GM19239 (cell line): ENCODE measurements around the gene ERMP1.
A peak's percentile ranks its signal among the peaks of the same experiment; 100 is the strongest.
"Not testable (repeated sequence)": the region's sequence is repeated elsewhere in the genome, so short reads cannot be mapped to it uniquely, and the experiment has no call there.

Experiments used
- DNase-seq: peaks from one replicate; pipeline ENCODE4 v3.0.0; 2011; ENCODE audit warnings: low spot score; ENCODE audit not compliant: insufficient read length
- FAIRE-seq: peaks from 2 replicates; lab custom pipeline; 2011; peaks lifted over from hg19 to GRCh38; lab: Jason Lieb, UNC

Gene ERMP1

DNA sequence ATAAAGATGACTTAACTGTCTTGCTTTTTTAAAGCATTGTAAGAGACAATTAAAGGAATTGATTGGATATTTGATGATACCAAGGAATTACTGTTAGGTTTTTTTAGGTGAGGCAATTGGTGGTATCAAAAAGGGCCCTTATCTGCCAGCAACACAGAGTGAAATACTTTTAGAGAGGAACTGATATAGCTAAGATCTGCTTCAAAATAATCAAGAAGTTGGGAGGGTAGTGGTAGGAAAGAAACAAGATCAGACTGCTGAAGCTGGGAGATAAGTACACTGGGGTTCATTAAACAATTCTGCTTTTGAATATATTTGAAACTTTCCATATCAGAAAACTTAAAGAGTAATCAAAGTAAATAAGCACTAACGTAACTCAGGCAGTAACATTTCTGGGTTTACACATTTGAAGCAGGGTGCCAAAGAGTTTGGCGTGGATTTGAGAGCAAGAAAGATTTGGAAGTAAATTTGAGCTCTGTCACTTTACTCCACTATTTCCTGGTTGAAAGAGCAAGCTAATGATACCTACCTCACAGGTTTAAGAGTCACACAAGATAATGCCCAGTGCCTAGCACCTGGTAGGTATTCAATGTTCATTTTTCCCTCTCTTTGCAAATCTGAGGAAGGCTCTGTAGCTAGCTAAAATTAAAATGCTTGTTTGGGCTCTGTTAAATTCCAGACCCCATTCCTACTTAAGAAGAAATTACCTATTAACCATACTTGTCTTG, 6.9 kb downstream of the ERMP1 start:
- FAIRE-seq (no peak), DNase-seq (no peak)

- no peak for DNase-seq
- no peak for FAIRE-seq
Observed at GRCh38 chr9:5825223-5825622, 7.7 kb downstream of the ERMP1 start.

- no peak for DNase-seq
Observed at GRCh38 chr9:5820425-5820824, 12.5 kb downstream of the ERMP1 start.

DNA sequence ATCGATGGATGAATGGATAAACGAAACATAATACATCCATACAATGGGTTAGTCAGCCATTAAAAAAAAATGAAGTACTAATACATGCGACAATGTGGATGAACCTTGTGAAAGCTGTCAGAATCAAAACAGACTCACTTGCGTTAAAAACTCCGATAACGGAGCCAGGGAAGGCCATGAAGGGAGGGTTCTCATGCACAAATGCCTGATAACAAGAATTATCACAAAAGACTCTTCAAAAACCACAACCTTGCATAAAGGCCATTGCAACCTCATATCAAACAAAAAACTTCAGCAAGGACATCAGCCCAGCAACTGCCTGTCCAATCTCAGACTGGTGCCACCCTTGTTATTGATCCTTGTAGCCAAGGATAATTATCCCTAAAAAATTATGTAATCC, 13.7 kb downstream of the ERMP1 start:
- FAIRE-seq (no peak), DNase-seq (no peak)

More at GRCh38 chr9:5820425-5820824, 12.5 kb downstream of the ERMP1 start:
- FAIRE-seq, result no peak

DNA sequence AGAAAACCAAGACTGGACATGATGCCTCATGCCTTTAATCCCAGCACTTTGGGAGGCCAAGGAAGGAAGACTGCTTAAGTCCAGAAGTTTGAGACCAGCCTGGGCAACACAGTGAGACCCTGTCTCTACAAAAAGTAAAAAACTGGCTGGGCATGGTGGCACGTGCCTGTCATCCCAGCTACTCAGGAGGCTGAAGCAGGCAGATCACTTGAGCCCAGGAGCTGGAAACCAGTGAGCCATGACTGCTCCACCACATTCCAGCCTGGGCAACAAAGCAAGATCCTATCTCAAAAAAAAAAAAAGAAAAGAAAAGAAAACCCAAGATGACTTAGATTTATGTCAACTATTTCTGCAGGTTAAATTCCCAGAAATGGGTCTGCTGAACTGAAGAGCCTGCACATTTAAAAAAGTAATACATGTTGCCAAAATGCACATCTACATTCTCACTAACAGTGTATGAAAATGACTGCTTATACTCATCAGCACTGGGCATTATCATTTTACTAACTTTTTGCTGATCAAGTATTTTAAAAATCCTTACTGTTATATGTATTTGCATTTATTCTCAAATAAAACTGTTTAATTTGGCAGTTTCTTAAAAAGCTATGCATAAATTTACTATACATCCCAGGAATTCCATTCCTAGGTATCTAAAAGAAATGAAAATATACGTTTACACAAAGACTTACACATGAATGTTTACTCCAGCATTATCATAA, 14.3 kb downstream of the ERMP1 start:
- FAIRE-seq (no peak), DNase-seq (no peak)

GRCh38 chr9:5817862-5818261, 15.1 kb downstream of the ERMP1 start:
- no peak for DNase-seq
- peak; percentile 21 for FAIRE-seq

GRCh38 chr9:5815461-5815860, 17.5 kb downstream of the ERMP1 start:
- FAIRE-seq, result no peak
- no peak for DNase-seq

GRCh38 chr9:5813824-5814223, 19.1 kb downstream of the ERMP1 start:
- DNase-seq (no peak), FAIRE-seq (no peak)

- FAIRE-seq, result no peak
- DNase-seq, result no peak
Observed at GRCh38 chr9:5811751-5812150, 21.2 kb downstream of the ERMP1 start.

GRCh38 chr9:5805478-5805877, 27.4 kb downstream of the ERMP1 start:
- DNase-seq, result no peak
- FAIRE-seq, result no peak

DNA sequence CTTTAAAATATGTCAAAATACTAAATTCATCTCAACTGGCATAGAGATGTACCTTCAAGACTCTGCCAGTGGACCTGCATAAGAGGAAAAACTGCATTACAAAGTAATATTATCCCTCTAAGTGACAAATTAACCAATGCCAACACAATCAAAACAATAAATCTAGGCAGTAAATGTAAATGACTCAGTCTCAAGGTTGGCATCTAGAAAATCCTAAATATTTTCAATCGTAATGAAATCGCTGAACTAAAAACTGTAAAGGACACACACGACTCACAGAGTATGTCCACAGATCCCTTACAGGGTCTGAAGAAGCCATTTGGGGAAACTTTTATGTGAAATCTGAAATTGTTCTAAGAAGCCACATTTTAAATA, 31.2 kb downstream of the ERMP1 start:
- FAIRE-seq, result no peak
- DNase-seq, result no peak

DNA sequence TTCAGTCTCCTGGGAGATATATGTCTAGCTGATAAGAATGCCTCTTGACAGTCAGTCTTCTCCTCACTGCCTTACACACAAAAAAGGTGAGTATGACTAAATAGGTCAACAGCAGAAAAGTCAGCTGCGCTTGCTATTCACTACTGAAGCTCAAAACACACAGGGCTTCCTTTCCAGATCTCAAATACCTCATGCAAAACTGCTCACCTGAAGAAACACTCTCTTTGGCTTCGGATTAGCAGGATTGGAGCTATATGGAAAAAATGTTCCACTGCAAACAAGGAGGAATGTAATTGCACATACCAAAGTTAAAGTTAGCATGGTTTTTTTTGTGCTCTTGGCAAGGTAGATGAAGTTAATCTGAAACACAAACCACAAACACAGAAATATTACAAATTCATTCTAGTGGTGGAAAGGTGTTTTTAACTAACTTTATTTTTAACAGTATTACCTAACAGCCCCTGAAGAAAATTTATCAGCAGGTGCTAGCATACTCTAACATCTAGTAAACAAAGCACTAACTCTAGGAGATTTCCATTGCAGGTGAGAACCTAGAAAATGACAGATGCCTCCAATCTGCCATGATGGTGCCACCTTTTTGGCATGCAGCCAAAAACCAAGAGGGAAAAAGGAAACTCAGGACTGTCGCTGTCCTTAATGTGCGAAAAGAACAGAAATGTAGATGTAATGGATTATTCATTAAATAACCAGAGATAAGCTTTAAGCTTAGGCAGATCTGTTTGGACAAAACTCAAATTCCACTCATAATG, 31.8 kb downstream of the ERMP1 start:
- DNase-seq (no peak), FAIRE-seq (no peak)

DNA sequence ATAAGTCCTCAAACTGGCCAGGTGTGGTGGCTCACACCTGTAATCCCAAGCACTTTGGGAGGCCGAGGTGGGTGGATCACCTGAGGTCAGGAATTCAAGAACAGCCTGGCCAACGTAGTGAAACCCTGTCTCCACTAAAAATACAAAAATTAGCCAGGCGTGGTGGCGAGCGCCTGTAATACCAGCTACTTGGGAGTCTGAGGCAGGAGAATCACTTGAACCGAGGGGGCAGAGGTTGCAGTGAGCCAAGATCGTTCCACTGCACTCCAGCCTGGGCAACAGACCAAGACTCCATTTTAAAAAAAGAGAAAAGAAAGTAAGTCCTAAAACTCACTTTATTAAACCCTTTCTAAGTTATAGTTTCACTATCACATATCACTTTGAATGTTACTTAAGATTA, 32.5 kb downstream of the ERMP1 start:
- DNase-seq, FAIRE-seq: not testable (repeated sequence)

DNA sequence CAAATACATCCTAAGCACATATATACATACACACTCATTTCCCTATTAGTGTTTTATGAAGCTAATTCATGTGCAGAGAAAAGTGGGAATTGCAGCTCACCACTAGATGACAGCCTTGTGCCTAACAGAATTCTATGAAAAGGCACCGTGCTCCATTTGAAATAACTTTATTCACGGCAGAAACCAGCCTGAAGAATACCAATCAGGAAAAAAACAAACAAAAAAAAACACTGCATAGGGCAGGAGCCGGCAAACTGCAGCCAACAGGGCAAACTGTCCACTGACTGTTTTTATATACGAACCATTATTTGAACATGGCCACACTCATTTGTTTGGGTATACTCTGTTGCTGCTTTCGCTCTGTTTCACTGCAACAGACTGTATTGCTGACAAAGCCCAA, 33.6 kb downstream of the ERMP1 start:
- DNase-seq (no peak), FAIRE-seq (peak; percentile 52)

GRCh38 chr9:5798581-5798980, 34.3 kb downstream of the ERMP1 start:
- DNase-seq, result no peak
- no peak for FAIRE-seq

DNA sequence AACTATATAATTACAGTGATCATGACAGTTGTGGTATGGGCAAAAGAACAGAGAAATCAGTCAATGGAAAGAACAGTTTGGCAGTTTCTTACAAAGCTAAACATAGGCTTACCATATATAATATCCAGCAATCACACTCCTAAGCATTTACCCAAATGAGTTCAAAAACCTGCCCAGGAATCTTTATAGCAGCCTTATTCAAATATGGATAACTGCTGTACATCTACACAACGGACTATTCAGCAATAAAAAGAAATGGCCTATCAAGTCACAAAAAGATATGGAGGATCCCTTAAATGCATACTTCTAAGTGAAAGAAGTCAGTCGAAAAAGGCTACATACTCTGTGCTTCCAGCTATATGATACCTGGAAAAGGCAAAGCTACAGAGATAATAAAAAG, 36.6 kb downstream of the ERMP1 start:
- DNase-seq (no peak), FAIRE-seq (no peak)

DNA sequence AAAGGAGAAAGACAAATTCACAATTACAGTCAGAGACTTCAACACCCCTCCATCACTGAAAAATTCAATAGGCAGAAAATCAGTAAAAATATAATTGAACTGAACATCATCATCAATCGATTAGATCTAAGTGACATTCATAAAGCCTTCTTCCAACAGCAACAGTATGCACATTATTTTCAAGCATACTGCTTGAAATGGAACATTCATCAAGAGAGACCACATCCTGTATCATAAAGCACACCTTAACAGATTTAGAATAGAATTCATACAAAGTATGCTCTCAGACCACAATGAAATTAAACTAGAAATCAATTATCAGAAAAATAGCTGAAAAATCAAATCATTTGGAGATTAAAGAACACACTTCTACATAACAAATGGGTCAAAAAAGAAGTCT, 39.1 kb downstream of the ERMP1 start:
- DNase-seq (no peak), FAIRE-seq (peak; percentile 31)

- no peak for DNase-seq
Observed at GRCh38 chr9:5791870-5792269, 41.0 kb downstream of the ERMP1 start.

GRCh38 chr9:5790923-5791322, 42.0 kb downstream of the ERMP1 start:
- DNase-seq (no peak), FAIRE-seq (peak; percentile 64)

More at GRCh38 chr9:5791870-5792269, 41.0 kb downstream of the ERMP1 start:
- FAIRE-seq, result no peak

DNA sequence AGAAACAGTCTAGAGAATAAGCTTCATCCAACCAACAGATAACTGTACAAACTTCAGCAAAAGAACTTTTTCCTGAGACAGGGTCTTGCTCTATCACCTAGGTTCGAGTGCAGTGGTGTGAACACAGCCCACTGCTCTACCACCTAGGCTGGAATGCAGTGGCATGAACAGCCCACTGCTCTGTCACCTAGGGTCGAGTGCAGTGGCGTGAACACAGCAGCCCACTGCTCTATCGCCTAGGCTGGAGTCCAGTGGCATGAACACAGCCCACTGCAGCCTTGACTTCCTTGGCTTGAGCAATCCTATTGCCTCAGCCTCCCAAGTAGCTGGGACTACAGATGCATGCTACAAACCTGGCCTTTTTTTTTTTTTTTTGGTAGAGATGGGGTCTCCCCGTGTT, 43.4 kb downstream of the ERMP1 start:
- DNase-seq (no peak), FAIRE-seq (no peak)

DNA sequence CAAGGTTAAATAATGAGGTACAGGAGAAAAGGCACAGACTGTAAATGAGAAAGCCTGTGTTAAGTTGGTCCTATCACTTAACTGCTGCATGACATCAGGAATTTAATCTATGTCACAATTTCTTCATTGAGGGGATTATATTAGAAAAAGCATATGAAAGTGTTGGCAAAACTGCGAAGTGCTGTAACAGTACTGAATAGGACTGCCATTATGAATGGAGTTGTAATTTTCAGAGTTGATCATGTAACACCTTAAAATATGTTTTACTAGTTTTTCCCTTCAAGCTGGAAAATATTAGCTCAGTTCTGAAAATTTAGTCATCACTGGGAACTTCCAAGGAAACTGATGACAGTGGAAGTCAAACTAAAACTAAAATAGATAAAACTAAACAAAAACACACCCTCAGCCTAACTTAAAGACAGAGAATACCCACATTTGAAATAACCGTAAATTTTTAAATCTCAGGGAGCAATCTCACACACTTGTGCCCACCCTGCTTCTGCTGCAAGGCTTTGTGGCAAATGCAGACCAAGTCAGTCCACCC, 45.1 kb downstream of the ERMP1 start:
- no peak for FAIRE-seq
- DNase-seq, result no peak
